Activated CD8-positive, alpha-beta memory T cell treated with anti-CD3 and anti-CD28 coated beads for 48 hours (primary cell): ENCODE data around the gene SIAH2.
A peak's percentile ranks its signal among the peaks of the same experiment; 100 is the strongest.

Experiments used
- DNase-seq, 3 experiments: peaks; one replicate each; pipeline ENCODE4 v3.0.0-alpha.2; 2020; ENCODE audit warnings: low read depth in 2 of 3, low spot score in 2 of 3

Gene SIAH2

DNA sequence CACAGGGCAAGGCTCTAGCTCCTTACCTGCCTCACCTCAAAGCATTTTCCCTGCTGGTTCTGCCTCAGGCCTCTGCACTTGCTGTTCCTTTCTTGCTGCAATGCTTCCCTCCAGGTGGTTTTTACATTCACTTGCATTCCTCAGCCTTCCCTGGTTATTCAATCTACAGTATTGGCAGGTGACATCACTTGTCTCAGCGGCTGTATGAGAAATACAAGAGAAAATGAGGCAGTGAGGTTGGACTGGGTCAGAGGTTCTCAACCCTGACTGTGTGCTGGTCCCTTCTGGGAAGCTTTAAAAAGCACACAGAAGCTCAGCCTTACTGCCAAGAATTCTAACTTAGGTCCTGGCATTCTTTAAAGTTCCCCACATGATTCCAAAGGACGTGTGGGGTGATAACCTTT is 26.7 kb downstream of the SIAH2 start:
- DNase-seq = no peak

DNA sequence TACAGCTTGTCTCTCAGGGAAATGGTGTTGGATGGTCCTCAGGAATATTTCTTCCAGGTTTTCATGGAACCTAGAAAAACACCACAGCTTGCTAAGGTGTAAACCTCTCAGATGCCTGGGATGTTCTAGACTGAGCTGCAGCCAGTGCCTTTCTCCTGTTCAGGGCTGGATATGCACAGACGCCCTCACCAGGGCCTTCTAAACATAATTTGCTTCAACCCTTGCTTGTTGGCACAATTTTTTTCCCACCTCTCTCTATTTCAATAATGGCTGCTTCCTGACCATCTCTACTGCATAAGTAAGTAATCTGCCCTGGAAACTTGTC is 28.2 kb downstream of the SIAH2 start:
- DNase-seq = no peak

DNA sequence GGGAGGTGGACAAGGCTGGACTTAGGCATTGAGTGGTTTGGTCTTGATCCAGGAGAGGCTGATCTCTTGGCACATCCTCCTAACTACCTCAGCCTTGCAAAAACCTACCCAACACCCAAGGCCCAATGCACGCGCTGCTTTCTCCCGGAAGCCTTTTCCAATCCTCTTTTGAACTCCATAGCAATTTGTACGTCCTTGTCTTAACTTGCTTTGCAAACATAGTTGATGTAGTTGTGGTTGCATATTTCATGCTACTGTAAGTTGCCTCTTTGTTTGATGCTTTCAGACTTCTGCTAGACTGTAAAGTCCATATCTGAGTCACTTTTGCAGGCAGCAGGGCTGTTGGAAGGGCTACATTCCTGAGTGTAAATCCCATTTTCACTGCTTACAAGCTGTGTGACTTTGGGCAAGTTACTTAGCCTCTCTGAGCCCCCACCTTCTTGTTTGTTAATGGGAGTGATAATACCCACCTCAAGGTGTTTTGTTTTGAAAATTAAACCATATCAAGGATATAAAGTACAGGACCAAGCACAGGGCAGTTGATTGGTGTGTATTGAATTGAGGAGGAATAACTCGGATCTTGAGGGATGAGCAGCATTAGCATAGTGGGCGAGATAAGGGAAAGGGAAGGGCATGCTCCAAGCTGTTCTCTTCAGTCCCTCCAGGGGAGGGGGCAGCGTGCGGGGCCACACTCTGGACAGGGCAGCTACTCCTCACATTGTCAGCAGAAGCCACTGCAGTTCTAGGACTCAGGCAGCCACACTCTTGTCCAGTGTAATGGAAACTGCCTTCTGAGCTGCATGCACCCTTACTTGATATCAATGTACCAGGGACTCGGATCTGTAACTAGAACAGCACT is 28.8 kb downstream of the SIAH2 start:
- DNase-seq = no peak

DNA sequence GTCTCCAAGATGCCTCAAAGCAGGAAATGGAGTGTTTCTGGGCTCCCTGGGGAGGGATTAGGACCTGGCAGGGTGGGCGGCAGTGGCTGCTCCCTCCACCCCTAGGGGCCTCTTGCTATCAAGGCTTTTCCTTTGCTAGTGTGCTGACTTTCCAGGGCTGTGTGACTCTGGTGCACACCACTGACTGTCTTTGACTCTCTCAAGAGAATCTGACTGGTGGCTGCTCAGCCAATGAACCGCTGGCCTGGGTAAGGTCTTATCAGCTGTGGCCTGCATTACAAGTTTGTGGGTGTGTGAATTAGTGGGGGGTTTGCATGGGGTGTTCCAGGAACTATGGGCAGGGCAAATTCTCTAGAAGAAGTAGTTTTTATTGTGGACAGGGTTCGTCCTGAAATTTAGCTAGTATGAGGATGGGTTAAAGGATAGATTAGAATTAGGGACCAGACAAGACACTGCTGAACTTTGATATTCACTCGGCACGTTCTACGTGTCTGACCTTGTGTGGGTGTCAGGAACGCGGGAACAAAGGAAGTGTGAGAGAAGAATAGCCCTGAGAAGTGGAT is 29.5 kb downstream of the SIAH2 start:
- DNase-seq = no peak

DNA sequence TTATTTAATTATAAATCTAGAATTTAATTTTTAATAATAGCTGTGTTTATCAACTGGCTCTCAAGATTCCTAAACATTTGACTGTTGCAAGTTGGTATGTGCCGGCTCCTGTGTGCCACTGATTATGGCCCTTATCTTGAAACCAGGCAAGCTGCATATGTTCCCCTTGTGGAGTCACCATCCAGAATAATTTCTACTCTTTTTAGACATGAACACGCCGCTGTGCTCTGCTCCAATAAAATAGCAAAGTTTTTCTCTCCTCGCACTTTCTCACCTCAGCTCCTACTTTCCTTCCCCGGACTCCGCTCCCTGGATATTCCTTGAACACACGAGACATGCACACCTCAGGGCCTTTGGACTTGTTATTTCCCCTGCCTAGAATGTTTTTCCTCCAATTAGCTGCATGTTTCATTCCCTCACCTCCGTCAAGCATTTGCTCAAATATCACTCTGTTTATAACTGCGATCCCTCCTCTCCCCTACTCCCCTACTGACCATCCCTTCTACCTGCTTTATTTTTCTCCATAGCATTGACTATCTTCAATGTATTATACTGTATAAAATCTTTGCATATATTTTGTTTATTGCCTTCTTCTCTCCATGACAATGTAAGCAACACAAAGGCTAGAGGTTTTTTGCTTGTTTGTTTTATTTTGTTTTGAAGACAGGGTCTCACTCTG is 33.1 kb downstream of the SIAH2 start:
- DNase-seq = no peak

DNA sequence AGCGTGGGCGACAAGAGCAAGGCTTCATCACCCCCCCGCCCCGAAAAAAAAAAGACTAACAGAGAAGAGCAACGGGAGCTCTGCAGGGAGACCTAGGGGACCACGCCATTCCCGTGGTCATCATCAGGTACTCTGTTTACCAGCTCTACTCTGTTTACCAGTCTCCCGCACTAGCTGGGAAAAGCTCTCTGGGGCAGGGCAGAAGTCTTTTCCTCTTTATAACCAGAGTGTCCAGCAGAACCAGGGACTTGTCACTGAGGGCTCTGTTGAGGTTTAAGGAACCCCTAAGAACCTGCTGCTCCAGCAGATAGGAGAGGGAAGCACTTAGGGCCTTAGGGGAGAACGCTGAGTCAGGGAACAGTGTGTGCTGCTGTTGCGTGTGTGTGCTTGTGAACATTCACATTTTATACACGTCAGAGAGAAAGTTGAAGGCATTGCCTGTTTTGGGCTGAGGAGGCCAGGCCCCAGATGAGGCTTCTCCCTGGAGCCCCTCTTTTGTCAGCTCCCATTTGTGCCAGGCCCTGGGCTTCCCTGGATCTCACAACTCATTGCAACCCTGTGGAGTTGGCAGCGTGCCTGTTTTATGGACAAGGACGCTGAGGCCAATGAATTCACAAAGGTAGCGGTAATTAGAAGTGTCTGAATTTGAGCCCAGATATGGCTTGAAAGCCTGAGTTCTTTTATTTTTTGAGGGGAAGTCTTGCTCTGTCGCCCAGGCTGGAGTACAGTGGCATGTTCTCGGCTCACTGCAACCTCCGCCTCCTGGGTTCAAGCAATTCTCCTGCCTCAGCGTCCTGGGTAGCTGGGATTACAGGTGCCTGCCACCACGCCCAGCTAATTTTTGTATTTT is 35.1 kb downstream of the SIAH2 start:
- no peak for DNase-seq

DNA sequence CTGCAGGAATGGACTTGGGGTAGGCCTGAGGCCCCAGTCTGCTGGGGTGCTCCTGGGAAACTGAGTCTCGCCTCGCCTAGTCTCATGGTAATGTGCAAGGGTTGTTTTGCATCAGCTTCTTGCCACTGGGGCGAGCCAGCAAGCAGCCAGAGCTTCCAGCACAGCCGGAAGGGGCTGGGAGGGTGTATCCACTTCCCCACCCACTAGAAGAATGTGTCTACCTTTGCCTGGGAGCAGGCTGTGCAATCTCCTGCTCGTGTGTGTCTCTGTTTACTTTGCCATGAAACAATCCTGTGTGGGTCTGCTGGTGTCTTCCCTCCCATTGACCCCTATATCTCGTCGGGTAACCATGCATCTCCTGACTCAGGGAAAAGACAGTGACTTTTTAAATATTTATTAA is 37.4 kb downstream of the SIAH2 start:
- DNase-seq = no peak

DNA sequence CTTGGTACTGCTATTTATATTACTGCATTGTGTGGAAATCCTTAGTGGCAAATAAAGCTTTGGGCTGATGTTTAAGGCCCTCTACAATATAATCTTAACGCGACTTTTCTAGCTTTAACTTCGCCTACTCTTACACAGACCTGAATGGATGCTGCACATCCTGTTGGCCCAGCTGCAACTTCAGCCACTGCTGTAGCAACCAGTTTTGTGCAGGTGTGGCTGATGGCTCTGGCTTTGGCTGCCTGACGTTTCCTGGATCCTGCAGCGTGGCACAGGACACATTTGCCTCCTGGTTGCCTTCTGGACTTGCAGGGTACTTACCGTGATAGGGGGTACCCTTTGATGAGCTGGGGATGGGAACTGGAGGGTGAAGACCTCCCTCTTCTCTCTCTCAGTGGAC is 39.0 kb downstream of the SIAH2 start:
- DNase-seq = no peak

DNA sequence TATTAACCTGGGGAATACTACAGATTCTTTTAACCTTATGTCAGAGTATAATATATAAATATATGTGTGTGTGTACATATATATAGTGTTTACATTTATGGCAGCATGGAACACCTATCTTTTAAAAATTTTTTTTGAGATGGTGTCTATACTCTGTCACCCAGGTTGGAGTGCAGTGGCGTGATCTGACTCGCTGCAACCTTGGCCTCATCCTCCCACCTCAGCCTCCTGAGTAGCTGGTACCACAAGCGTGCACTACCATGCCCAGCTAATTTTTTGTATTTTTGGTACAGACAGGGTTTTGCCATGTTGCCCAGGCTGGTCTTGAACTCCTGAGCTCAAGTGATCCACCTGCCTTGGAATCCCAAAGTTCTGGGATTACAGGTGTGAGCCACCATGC is 40.7 kb downstream of the SIAH2 start:
- DNase-seq = no peak

DNA sequence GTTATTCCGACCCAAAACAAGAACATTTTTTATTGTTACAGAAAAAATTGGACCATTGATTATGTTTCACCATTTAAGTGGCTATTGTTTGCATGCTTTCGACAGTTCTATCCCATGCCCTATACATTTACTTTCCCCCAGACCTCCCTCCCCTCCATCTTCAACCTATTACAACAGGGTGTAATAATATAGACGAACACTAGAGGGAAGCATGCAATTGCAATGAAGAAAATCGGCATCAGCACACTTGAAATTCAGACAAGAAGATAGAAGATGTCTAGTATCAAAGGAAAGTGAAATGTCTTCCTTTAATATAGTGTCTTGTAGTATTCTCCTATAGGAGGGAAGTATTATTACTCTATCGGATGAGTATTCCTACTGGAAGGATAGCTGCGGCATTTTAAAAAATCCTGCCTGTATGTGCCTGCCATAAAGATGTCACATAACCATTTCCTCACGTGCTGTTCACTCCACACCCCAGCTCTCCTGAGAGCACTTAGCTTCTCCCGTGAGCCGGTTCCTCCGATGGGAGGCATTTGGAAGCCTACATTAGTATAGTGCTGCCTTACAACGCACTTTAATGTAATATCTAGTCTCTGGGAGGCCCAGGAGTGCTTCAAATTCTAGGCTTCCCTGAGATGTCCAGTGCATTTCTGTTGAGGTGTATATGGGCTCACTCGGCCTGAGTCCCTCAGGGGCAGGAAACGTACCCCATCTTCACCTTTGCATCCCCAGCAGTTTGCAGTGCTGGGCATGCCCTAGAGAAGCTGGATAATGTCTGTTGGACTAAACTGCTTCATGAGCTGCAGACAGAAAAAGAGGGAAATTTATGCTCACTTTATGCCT is 41.5 kb downstream of the SIAH2 start:
- no peak for DNase-seq

DNA sequence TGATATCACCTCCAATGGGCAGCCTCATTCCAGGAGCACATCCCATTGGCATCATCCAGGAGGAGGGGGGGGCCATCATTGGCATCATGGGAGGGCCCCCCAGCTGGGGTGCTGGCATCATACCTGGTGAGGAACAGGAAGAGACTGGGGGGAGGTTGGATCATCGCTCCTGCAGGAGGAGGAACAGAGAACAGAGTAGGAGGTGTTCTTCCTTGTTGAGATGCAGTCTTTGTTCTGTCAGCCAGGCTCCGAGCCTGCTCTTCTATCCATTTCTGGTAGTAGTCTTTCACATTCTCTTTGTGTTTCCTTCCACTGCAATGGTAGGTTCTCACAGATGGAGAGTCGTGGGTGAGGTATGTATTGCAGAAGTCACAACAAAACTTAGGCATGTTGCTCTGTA is 42.5 kb downstream of the SIAH2 start:
- no peak for DNase-seq

DNA sequence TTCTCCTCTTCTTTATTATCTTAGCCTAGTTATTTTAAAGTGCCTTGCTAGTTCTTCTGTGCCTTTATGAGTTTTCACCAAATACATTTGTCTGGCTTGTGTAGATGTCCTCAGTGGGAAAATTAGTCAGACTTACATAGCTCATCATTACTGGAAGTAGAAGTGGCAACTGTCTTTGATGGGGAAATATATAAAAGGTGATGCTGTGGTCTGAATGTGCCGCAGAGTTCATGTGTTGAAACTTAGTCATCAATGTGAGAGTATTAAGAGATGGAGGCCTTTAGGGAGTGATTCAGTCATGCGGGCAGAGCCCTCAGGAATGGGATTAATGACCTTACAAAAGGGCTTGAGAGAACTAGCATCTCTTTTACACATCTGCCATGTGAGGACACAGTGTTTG is 52.9 kb downstream of the SIAH2 start:
- no peak for DNase-seq

DNA sequence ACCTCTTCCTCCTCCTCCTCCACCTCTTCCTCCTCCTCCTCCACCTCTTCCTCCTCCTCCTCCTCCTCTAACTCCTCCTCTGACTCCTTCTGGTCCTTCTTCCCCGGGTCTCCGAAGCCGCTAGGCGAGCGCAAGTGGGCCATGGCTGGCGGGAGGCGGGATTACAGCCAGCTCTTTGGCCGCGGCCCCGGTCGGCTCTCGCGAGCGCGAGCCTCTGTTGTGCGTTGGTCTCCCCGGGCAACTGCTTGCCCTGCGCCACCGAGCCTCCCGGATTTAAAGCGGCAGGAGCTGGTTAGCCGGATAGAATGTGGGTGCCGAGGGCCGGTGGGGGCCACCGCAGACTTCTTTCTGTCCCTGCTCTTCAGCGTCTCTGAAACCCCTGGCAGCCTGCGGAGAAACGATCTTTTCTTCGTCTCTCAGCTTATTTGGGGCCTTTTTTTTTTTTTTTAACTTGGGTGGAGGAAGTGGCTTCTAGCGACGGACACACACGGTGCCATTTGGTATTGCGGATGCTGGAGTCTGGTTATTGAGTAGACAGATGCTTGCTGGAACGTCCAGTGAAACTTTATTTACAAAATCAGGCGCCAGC is 59.1 kb downstream of the SIAH2 start, which contains the start of gene ERICH6:
Gene ERICH6 (minus strand): TSS at position 165 of the 589 bp plus-strand sequence. CDS start 22 bp downstream, at position 143.
- DNase-seq = peak; percentile 63 to 76 (median 72)

DNA sequence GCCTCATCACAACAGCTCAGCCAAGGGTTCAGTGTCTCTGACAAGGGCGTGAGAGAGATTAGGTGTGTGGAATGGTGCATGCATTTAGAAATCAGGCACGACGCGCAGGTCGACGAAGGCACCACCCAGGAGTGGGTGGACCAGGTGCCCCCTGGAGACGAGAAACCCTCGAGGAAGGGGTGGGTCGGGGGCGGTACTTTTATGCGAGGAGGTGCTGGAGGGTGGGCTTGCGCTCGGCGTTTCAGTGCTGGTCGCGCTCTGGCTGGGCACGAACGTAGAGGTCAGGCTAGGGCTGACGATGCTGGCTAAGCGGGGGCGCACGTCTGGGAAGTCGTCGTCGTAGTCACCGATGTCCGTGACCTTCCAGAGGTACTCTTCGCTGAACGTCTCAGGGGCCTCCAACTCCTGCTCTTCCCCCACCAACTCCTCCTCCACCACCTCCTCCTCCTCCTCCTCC is 59.6 kb downstream of the SIAH2 start:
- DNase-seq = peak in 1 of 3 experiments; percentile 6

DNA sequence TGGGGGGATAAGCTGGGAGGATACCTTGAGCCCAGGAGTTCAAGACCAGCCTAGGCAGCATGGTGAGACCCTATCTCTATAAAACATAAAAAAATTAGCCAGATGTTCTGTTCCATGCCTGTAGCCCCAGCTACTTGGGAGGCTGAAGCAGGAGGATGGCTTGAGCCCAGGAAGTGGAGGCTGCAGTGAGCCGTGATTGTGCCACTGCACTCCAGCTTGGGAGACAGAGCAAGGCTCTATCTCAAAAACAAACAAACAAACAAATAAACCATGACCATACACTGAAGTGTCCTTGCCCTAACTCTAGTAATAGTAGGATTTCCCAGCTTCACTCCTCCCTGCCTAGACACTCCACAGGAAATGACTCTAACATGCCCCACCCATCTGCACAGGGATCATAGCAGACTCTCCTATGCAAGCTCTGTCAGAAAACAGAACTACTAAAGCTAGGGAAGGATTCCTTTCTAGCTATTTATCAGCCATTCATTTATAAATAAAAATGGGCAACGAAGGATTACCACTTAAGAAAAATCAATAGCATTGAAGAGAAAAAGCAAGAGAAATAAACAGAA is 63.8 kb downstream of the SIAH2 start:
- no peak for DNase-seq

DNA sequence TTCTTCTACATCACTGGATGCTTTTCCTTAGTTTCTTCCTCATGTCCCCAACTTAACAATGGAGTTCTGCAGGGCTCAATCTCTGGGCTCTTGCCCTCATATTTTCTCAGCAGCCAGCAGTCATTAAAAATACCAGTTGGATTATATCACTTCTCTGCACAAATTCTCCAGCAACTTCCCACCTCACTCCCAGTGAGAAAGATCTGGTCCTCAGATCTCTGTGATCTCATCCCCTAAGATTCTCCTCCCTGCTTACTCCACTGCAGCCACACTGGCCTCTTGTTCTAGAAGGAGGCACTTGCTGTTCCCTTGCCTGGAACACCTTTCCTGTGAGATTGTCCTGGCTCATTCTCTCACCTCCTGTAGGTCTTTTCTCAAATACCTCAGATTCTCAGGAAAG is 65.3 kb downstream of the SIAH2 start:
- no peak for DNase-seq

DNA sequence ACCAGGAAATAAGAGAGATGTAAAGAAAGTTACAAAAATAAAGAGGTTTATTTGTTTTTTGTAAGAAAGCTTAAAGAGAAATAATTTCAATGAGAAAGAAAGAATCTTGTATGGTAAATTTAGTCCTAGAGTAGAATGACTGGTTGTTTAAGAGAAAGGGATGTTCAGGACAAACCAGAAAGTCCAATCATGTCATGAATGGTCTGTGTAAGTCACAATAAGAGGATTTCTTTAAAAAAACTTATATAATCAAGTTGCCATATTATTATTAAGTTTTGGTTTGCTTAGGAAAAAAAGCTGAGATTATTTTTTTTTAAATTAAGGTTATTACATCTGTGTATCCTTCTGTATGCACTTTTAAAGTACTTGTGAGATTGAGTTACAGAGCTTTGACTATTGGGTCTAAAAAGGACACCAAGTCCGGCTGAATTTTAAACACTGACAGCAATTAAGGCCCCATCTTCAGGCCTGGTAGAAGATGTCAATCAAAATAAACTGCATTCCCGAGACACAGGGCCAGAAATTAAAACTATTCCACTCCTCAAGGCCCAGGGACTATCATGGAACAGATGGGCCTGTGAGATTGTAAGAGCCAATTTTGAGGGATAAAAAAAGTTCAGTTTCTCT is 71.4 kb downstream of the SIAH2 start:
- DNase-seq = no peak
